22Rv1 (cell line): ENCODE results near the gene MACC1.

Experiments used
- ZFX ChIP-seq: fragments of 450-650 bp; IDR thresholded peaks from 2 replicates; pipeline ENCODE4 v1.6.1; 2017; ENCODE audit warnings: antibody characterized with exemption, borderline replicate concordance
- TF ChIP-seq, protein P1 (sequence below): fragments of 450-650 bp; IDR thresholded peaks from 2 replicates; pipeline ENCODE4 v1.5.1; 2017; ENCODE audit warnings: mild to moderate bottlenecking

GRCh38 chr7:20224025-20224424 lies 6.8 kb upstream of the MACC1 start:
- TF ChIP-seq, protein P1, sequence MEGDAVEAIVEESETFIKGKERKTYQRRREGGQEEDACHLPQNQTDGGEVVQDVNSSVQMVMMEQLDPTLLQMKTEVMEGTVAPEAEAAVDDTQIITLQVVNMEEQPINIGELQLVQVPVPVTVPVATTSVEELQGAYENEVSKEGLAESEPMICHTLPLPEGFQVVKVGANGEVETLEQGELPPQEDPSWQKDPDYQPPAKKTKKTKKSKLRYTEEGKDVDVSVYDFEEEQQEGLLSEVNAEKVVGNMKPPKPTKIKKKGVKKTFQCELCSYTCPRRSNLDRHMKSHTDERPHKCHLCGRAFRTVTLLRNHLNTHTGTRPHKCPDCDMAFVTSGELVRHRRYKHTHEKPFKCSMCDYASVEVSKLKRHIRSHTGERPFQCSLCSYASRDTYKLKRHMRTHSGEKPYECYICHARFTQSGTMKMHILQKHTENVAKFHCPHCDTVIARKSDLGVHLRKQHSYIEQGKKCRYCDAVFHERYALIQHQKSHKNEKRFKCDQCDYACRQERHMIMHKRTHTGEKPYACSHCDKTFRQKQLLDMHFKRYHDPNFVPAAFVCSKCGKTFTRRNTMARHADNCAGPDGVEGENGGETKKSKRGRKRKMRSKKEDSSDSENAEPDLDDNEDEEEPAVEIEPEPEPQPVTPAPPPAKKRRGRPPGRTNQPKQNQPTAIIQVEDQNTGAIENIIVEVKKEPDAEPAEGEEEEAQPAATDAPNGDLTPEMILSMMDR: no peak
- no peak for TF ChIP-seq ZFX
